GM12873 (cell line): ENCODE results near the gene TRAPPC11.

Source experiments
- CTCF ChIP-seq: IDR thresholded peaks from 2 replicates; pipeline ENCODE4 v1.5.1; 2012; ENCODE audit warnings: low read depth, mild to moderate bottlenecking, moderate library complexity, low read length, control low read depth; ENCODE audit not compliant: insufficient read depth; ENCODE audit errors: missing control alignments

Gene TRAPPC11

GRCh38 chr4:183729430-183730328, 70.6 kb downstream of the TRAPPC11 start:
- no peak for TF ChIP-seq CTCF

- no peak for TF ChIP-seq CTCF
Observed at GRCh38 chr4:183732296-183732695, 73.2 kb downstream of the TRAPPC11 start.

GRCh38 chr4:183733181-183733580, 74.1 kb downstream of the TRAPPC11 start:
- TF ChIP-seq CTCF = no peak

- TF ChIP-seq CTCF = no peak
Observed at GRCh38 chr4:183738081-183738673, 79.1 kb downstream of the TRAPPC11 start.

GRCh38 chr4:183738961-183739360, 79.9 kb downstream of the TRAPPC11 start:
- no peak for TF ChIP-seq CTCF

GRCh38 chr4:183746305-183747229, 87.5 kb downstream of the TRAPPC11 start:
- TF ChIP-seq CTCF = no peak
